HG02588 (cell line): Measurements from ENCODE around the gene HYLS1.

ENCODE experiments used
- ATAC-seq: cut with Tn5 transposase; IDR thresholded peaks from one replicate; pipeline ENCODE4 v1.9.1; 2021; ENCODE audit warnings: mild to moderate bottlenecking, moderate library complexity; ENCODE audit not compliant: unreplicated experiment

HYLS1 gene

DNA sequence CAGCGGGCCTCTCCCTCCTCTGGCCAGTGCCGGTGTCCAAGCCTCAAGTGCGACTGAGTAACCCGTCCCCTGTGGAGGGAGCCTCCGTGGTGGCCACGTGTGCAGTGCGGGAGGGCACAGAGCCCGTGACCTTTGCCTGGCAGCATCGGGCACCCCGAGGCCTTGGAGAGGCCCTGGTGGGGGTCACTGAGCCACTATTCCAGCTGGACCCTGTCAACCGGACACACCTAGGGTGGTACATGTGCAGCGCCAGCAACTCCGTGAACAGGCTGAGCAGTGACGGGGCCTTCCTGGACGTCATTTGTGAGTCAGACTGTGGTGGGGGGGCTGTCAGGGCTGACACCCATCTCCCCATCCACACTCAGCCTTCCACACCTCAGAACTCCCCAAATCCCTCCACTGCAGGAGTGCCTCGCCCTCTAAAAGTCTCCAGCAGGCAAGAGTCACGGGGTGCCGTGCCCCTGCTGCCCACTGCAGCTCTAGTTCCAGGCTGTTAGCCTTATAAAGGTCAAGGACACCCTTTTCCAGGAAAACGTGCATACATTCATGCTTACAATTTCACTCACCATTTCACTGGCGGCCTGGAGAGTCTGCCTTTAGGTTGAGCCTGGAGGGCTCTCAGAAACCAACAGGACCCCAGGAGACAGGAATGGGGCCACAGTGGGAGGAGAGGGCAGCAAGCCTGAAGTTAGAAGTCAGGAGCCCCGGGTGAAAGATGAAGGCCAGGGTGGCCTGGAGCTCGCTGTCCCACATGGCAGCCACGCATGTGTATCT, 61.0 kb downstream of the HYLS1 start:
- no peak for ATAC-seq

- no peak for ATAC-seq
These were observed 62.1 kb downstream of the HYLS1 start for GRCh38 chr11:125949271-125950177.

- ATAC-seq = no peak
These were observed 62.7 kb downstream of the HYLS1 start for GRCh38 chr11:125950178-125950490.
